ENCODE measurements around the gene BSDC1.
"Not testable (repeated sequence)": the region's sequence is repeated elsewhere in the genome, so short reads cannot be mapped to it uniquely, and the experiment has no call there.

BSDC1 gene, protein sequence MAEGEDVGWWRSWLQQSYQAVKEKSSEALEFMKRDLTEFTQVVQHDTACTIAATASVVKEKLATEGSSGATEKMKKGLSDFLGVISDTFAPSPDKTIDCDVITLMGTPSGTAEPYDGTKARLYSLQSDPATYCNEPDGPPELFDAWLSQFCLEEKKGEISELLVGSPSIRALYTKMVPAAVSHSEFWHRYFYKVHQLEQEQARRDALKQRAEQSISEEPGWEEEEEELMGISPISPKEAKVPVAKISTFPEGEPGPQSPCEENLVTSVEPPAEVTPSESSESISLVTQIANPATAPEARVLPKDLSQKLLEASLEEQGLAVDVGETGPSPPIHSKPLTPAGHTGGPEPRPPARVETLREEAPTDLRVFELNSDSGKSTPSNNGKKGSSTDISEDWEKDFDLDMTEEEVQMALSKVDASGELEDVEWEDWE

GRCh38 chr1:32394141-32394889, at the start of gene BSDC1:
TSS of gene BSDC1 (minus strand) at chr1:32394441. CDS start at chr1:32394414, 27 bp downstream.
- peak; percentile 100 for DNase-seq

- not testable (repeated sequence) for DNase-seq
Observed at GRCh38 chr1:32441467-32441866, 47.2 kb upstream of the BSDC1 start.

DNA sequence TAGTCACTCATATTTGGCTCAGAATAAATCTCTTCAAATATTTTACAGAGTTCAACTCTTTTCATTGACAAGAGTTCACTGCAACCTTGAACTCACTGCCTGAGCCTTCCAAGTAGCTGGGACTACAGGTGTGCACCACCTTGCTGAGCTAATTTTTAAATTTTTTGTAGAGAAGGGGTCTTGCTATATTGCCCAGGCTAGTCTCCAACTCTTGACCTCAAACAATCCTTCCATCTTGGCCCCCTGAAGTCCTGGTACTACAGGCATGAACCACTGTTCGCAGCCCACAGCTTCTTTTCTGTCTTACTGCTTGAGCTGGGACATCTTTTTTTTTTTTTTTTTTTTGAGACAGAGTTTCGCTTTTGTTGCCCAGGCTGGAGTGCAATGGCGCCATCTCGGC, 44.5 kb upstream of the BSDC1 start:
- DNase-seq: not testable (repeated sequence)

GRCh38 chr1:32438136-32438535, 43.9 kb upstream of the BSDC1 start:
- DNase-seq: no peak

- no peak for DNase-seq
Observed at GRCh38 chr1:32431736-32432400, 37.6 kb upstream of the BSDC1 start.

DNA sequence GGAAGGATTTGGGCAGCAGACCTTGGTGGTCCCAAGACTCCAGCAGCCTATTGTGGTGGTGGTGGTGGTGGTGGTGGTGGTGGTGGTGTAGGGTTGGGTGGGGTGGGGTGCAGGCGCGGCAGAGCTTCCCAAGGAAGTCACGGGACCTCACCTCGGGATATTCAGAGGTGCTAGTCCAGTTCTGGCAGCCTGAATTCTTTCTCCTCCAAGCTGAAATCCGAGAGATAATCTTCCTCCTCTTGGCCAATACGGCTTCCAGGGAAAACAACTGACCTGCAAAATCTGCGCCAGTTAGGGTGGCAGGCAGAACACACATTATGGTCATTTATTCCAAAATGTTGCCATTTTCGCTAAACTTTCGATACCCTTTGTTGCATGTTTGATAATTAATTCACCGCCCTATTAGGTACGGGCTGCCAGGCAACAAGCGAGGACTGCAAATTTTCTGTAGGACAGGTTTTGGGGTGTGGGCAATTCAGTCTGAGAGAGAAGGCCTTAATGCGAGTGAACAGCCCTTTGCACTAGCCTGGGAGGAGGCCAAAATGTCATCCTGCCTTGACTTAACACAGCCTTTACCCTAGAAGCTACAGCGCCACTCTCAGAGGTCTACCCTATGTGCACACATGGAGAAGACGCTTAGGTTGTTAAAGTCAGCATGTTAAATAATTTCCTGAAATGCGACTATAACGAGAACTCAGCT, 33.2 kb upstream of the BSDC1 start:
- DNase-seq: no peak

- DNase-seq: peak; percentile 21
Observed at GRCh38 chr1:32426489-32427255, 32.4 kb upstream of the BSDC1 start.

- no peak for DNase-seq
Observed at GRCh38 chr1:32421775-32422174, 27.5 kb upstream of the BSDC1 start.

DNA sequence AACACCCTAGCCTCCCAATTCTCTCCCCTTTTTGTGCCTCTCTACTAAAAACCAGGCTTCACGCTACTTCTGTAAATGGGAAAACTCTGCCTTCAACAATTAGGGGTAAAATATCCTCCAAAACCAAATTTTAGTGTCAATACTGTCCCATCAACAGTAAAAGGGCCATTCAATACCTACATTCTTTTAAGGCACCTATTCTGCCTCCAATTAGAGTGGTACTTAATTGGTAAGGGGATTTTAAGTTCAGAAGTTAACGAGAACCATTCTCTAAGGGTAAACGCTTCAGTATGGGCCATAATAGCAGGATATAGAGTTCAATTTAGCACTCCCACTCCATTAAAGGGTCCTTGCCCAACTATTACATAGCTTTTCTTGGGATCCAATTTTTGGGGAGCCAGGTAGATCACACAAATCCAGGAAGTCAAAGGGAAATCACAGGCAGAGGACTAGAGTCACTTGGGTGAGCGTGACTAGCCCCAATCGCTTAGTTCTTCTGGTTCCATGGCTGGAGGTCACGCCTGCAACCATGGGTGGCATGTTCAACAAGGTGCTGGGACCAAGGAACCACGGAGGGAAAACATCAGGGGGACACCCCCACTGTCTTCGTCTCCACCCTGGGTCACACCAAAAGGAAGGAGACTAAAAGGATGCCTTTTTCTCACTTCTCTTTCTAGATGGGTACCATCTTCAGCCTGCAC, 20.1 kb upstream of the BSDC1 start:
- DNase-seq: no peak

GRCh38 chr1:32413507-32414185, 19.4 kb upstream of the BSDC1 start:
- peak; percentile 97 for DNase-seq

DNA sequence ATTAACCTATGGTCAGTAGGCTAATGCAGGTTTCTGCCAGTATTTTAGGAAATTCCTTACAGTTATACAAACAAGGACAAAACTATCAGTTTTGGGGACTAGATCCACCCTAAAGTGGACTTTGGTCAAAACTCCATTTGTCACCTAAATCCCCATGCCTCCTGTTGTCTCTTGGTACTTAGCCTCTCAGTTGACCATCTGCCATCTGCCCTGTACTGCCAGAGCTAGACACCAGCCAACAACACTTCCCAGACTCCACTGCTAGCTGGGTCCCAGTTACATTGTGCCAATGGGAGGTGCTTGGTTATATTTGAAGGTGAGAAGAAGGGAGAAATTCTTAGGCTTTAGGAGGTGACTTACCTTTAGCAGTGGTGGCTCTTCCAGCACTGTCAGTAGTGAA, 17.0 kb upstream of the BSDC1 start:
- no peak for DNase-seq

- no peak for DNase-seq
Observed at GRCh38 chr1:32406629-32407111, 12.4 kb upstream of the BSDC1 start.

DNA sequence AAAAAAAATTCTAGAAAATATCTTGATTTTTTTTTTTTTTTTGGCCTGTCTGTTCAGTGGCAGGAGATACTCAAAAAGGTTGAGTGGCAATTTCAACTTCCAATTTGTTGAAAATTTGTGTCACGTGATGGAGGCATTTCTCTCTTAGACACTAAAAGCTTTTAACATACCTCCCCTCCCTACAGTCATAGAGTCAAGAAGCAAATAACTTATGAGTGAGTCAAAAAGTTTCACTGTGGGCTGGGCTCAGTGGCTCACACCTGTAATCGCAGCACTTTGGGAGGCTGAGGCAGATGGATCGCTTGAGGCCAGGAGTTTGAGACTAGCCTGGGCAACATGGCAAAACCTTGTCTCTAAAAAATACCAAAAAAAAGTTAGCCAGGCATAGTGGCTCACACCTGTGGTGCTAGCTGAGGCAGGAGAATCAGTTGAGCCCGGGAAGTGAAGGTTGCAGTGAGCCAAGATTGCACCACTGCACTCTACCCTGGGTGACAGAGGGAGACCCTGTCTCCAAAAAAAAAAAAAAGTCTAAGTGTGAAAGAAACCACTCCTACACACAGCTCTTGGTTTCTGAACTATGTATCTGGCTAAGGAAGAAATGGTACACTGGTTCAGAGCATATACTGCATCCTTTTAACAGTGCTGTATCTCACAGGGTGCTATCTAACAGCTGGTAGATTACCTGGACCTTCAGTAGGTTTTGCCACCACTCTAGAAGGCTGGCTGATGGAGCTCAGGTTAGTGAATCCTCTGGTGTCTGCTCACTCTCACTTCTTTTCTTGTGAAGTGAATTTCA, 11.6 kb upstream of the BSDC1 start:
- no peak for DNase-seq

DNA sequence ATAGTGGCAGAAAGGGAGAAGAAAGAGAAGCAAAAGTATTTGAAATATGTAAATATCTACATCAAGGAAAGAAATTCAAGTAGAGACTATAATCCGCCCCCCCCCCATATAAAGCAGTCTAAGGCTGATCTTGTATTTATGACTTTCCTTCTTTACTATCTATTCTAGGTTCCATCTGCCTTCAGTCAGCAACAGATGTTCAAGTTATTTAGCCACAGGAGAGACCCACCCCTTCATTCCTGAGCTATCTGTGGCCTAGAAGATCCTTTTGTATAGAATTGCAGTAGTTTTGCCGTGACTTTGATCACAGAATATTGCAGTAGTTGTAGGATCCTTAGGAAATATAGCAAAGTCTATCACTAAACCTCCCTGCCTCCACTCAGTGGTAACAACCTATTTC, 10.7 kb upstream of the BSDC1 start:
- no peak for DNase-seq

GRCh38 chr1:32400876-32401631, 6.8 kb upstream of the BSDC1 start:
- DNase-seq: peak; percentile 87

GRCh38 chr1:32399843-32400242, 5.6 kb upstream of the BSDC1 start:
- peak; percentile 80 for DNase-seq

DNA sequence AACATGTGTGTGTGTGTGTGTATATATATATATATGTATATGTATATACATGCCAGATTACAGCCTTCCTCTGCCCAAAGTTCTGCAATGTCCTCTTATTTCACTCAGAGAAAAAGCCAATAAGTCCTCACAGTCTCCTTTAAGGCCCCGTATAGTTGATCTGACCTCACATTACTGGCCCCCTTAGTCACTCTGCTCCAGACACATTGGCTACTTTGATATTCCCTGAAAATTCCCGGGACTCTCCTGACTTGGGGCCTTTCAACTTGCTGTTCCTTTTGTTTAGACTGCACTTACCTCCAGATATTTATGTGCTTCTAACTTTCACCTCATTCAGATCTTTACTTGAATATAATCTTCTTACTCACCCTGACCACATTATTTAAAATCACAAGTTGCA, 4.2 kb upstream of the BSDC1 start:
- DNase-seq: no peak

DNA sequence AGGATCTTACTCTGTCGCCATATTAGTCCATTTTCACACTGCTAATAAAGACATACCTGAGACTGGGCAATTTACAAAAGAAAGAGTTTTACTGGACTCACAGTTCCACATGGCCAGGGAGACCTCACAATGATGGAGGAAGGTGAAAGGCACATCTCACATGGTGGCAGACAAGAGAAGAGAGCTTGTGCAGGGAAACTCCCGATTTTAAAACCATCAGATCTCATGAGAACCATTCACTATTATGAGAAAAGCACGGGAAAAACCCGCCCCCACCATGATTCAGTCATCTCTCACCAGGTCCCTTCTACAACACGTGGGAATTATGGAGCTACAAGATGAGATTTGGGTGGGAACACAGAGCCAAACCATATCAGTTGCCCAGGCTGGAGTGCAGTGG, 2.3 kb upstream of the BSDC1 start:
- not testable (repeated sequence) for DNase-seq

DNA sequence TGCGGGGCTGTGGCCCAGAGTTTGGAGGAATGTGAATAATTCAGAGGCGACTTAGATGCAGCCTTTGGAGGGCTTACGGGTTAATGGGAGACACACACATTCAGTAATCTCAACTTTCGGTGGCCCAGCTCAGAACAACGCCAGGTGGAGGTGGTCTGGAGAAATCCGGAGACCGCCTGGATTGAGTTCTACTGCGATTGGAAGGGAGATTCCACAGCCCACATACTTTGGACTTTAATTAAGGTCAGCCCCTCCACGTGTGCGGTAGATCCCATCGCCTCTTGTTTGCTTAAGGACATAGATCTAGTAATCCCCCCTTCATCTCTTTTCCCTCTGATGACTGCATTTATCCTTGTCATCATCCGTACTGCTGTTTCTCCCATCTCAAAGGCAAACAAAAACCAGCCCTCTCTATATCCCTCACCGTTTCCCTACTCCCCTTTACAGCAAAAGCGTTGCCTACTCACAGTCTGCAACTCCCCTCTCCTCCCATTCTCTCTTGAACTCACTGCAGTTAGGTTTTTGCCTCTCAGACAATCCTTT, 720 bp upstream of the BSDC1 start:
- peak; percentile 33 for DNase-seq

Data from hematopoietic multipotent progenitor cell treated with erythropoietin and hydrocortisone succinate and interleukin-3 and kit ligand, for 6 days (in vitro differentiated cells).